ENCODE measurements around the gene VARS1. TPM values are rescaled to one million over a fixed set of nuclear protein-coding genes. Genes with fewer than 3 reads are reported as not detected.

The VARS1 gene
- total RNA-seq, 1 donor from 2014 or later = 53.0 TPM

GRCh38 chr6:31778999-31779885 is 16.3 kb downstream of the VARS1 start:
- Mint-ChIP-seq H3K9me3 (ENCODE audit: unreplicated experiment) (no peaks in the 10 kb centered on the region), H3K27me3 (ENCODE audit: unreplicated experiment) (peaks cover 2% of the 10 kb centered on the region), H3K4me1 (ENCODE audit: unreplicated experiment) (no peaks in the 10 kb centered on the region), H3K27ac (ENCODE audit: unreplicated experiment) (no peak overlapping the region), H3K4me3 (ENCODE audit: unreplicated experiment) (no peak overlapping the region), H3K36me3 (ENCODE audit: low read depth, unreplicated experiment) (peaks cover 8% of the 10 kb centered on the region)
- no peak for TF ChIP-seq CTCF (IDR thresholded peaks at IDR 0.05; ENCODE audit: unreplicated experiment)
- DNase-seq (ENCODE audit: low spot score) = no peak

GRCh38 chr6:31778193-31778592 is 17.4 kb downstream of the VARS1 start:
- H3K27me3 Mint-ChIP-seq (ENCODE audit: unreplicated experiment) = peaks cover 2% of the 10 kb centered on the region
- H3K36me3 Mint-ChIP-seq (ENCODE audit: low read depth, unreplicated experiment) = peaks cover 5% of the 10 kb centered on the region
- H3K4me1 Mint-ChIP-seq (ENCODE audit: unreplicated experiment) = no peaks in the 10 kb centered on the region
- H3K4me3 Mint-ChIP-seq (ENCODE audit: unreplicated experiment) = no peak overlapping the region
- TF ChIP-seq CTCF (IDR thresholded peaks at IDR 0.05; ENCODE audit: unreplicated experiment) = no peak
- H3K9me3 Mint-ChIP-seq (ENCODE audit: unreplicated experiment) = no peaks in the 10 kb centered on the region
- H3K27ac Mint-ChIP-seq (ENCODE audit: unreplicated experiment) = no peak overlapping the region
- DNase-seq (ENCODE audit: low spot score) = no peak

GRCh38 chr6:31777667-31778050 is 17.9 kb downstream of the VARS1 start:
- no peak for DNase-seq (ENCODE audit: low spot score)
- H3K36me3 Mint-ChIP-seq (ENCODE audit: low read depth, unreplicated experiment) = peaks cover 1% of the 10 kb centered on the region
- no peaks in the 10 kb centered on the region for H3K9me3 Mint-ChIP-seq (ENCODE audit: unreplicated experiment)
- H3K27me3 Mint-ChIP-seq (ENCODE audit: unreplicated experiment) = peaks cover 2% of the 10 kb centered on the region
- H3K4me3 Mint-ChIP-seq (ENCODE audit: unreplicated experiment) = no peak overlapping the region
- H3K4me1 Mint-ChIP-seq (ENCODE audit: unreplicated experiment) = no peaks in the 10 kb centered on the region
- no peak overlapping the region for H3K27ac Mint-ChIP-seq (ENCODE audit: unreplicated experiment)
- no peak for TF ChIP-seq CTCF (IDR thresholded peaks at IDR 0.05; ENCODE audit: unreplicated experiment)

- DNase-seq (ENCODE audit: low spot score) = no peak
- peaks cover 2% of the 10 kb centered on the region for H3K27me3 Mint-ChIP-seq (ENCODE audit: unreplicated experiment)
- no peaks in the 10 kb centered on the region for H3K4me1 Mint-ChIP-seq (ENCODE audit: unreplicated experiment)
- no peak for TF ChIP-seq CTCF (IDR thresholded peaks at IDR 0.05; ENCODE audit: unreplicated experiment)
- H3K4me3 Mint-ChIP-seq (ENCODE audit: unreplicated experiment) = no peak within 1 kb of the TSS
- no peak within 1 kb of the TSS for H3K27ac Mint-ChIP-seq (ENCODE audit: unreplicated experiment)
- H3K9me3 Mint-ChIP-seq (ENCODE audit: unreplicated experiment) = no peaks in the 10 kb centered on the region
- no peaks in the 10 kb centered on the region for H3K36me3 Mint-ChIP-seq (ENCODE audit: low read depth, unreplicated experiment)
These were observed 18.4 kb downstream of the VARS1 start, which contains the start of gene VWA7 for GRCh38 chr6:31776989-31777666. Gene VWA7, minus strand, starts transcription at chr6:31777328. Its CDS starts 549 bp downstream, at chr6:31776779.
